Right lobe of liver (tissue), 4 donors: ENCODE data around the gene DYSF.

Experiments used
- CTCF ChIP-seq, 4 donors: fragments of 200-600 bp in 3 of 4; fragments of 450-650 bp in 1 of 4; IDR thresholded peaks; one replicate each; pipeline versions ENCODE4 v1.5.1 to v1.8.0; 2016 to 2022; ENCODE audit warnings: antibody characterized with exemption in 4 of 4, mild to moderate bottlenecking in 2 of 4
- POLR2A ChIP-seq: fragments of 450-650 bp; IDR thresholded peaks from one replicate; pipeline ENCODE4 v1.6.1; 2017; ENCODE audit warnings: antibody characterized with exemption, mild to moderate bottlenecking
- donor health status: DM: no; HTN: no; CAD: no.
- donor health status: DM: no; HTN: no; CAD: no.
- donor health status: DM: no; HTN: yes; CAD: no.

DNA sequence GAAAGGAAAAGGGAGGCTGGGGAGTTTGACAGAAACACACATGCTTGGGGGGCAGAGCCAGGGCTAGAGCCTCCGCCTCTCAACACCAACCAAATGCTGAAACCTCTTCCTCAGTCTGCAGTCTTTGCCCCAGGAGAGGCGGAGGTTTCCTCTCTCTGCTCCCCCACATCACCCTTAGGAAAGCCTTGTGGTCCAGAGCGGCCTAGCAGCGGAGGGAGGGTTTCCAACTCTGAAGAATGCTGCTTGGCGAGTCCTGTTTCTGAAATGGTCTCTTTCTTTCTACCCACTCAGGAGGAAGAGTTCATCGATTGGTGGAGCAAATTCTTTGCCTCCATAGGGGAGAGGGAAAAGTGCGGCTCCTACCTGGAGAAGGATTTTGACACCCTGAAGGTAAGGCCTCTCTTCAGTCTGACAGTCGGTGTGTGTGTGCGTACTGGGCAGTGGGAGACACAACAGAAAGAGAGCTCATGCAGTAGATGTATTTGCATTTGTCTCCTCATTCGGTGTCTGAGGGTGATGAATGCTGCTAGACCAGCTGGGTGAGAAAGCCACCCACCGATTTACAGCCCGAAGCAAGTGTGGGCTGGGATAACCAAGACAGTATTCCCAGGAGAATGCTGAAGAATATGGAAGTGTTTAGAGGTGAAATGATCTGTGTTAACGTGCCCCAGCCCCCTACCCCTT, 190.5 kb downstream of the DYSF start:
- TF ChIP-seq CTCF (IDR thresholded peaks at IDR 0.05) (no peak), POLR2A (no peak)
